Activated naive CD4-positive, alpha-beta T cell treated with anti-CD3 and anti-CD28 coated beads, Interleukin-2, amount 10 ng/mL, durations not matched to agents 7 days and 5 days (primary cell): ENCODE measurements around the gene KIFBP.

Source experiments
- CTCF ChIA-PET: fragments of 350-600 bp; sonication (Branson Sonifier 250); formaldehyde crosslinking; loops from one replicate; lab custom pipeline; 2021; ENCODE audit warnings: antibody characterized with exemption; lab: Charles Lee
- DNase-seq: peaks from one replicate; pipeline ENCODE4 v3.0.0-alpha.2; 2020
- H3K27ac Mint-ChIP-seq: one replicate; pipeline ENCODE4 v1.8.0; 2021; ENCODE audit warnings: mild to moderate bottlenecking, moderate library complexity, mixed read lengths
- H3K27me3 Mint-ChIP-seq: one replicate; pipeline ENCODE4 v1.8.0; 2021; ENCODE audit warnings: mild to moderate bottlenecking, mixed read lengths
- H3K36me3 Mint-ChIP-seq: one replicate; pipeline ENCODE4 v1.8.0; 2021; ENCODE audit warnings: mixed read lengths
- H3K4me1 Mint-ChIP-seq: one replicate; pipeline ENCODE4 v1.8.0; 2021; ENCODE audit warnings: mixed read lengths
- H3K4me3 Mint-ChIP-seq: one replicate; pipeline ENCODE4 v1.8.0; 2021; ENCODE audit warnings: mild to moderate bottlenecking, moderate library complexity, mixed read lengths
- H3K9me3 Mint-ChIP-seq: one replicate; pipeline ENCODE4 v1.8.0; 2021; ENCODE audit warnings: mixed read lengths

The KIFBP gene

DNA sequence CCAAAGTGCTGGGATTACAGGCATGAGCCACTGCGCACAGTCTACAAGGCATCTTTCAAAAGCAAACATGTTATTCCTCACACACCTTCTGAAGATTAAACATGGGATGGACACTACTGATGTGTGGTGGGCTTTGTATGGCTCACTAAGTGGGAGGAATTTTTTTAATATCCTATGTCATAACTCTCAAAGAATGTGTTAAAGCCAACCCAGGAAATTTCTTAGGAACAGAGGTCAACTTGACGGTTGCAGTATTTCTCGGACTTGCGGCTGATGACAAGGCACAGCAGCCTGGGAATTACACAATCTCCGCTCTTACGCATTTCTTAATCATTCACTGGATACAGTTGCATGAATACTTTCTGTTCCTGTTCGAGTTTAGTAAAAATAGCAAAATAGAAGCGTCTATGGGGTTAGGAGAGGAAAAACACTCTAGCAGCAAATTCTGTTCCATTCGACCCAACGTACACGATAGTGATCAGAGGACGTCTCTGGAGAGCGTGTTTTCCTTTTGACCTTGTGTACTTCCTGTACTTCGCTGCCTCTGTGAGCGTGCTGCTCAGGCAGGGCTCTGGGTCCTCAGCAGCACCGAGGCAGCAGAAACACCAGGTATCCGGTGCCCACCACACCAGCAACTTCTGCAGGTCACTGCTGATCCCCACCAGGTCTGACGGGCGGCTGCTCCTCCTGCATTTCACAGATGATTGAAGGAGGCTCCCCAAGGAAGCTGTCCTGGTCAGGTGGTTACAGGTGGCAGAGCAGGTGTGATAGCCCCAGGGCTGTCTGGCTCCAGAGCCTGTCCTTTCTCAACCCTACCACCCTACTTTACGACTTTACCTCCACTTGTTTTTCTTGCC is 72.9 kb downstream of the KIFBP start:
- H3K27ac Mint-ChIP-seq: peak overlapping the region; percentile 75
- H3K4me1 Mint-ChIP-seq: peaks cover 45% of the 10 kb centered on the region
- H3K4me3 Mint-ChIP-seq: peak overlapping the region; percentile 60
- H3K27me3 Mint-ChIP-seq: no peaks in the 10 kb centered on the region
- peak; percentile 57 for DNase-seq
- no peaks in the 10 kb centered on the region for H3K9me3 Mint-ChIP-seq
- peaks cover 3% of the 10 kb centered on the region for H3K36me3 Mint-ChIP-seq
- CTCF ChIA-PET: interaction anchor here (1.3 kb wide), 1 partner anchor 10 kb away, joined by 3 read pairs; no protein-coding TSS in a partner anchor

DNA sequence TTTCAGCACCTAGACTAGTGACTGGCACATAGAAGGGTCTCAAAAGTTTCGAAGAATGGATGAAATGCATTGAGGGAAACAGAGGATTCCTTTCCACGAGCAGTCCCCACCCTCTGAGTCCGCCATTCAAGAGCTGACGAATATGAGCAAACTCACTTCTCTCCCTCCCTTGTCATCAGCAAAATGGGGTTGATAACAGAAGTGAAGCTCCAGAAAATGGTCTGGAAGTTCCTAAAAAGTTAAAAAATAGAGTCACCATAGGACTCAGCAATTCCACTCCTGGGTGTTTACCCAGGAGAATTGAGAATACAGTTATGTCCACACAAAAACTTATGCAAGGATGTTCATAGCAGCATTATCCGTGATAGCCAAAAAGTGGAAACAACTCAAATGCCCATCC is 74.3 kb downstream of the KIFBP start:
- no peak for DNase-seq
- Mint-ChIP-seq H3K4me3 (no peak overlapping the region), H3K4me1 (peaks cover 31% of the 10 kb centered on the region), H3K27me3 (no peaks in the 10 kb centered on the region), H3K9me3 (no peaks in the 10 kb centered on the region), H3K27ac (no peak overlapping the region), H3K36me3 (peaks cover 3% of the 10 kb centered on the region)
- CTCF ChIA-PET: interaction anchor here (1.3 kb wide), 1 partner anchor 11 kb away, joined by 3 read pairs; no protein-coding TSS in a partner anchor

- H3K27ac Mint-ChIP-seq: no peak overlapping the region
- H3K36me3 Mint-ChIP-seq: peaks cover 3% of the 10 kb centered on the region
- CTCF ChIA-PET: interaction anchor here (1.0 to 1.8 kb wide), 4 partner anchors 14 to 60 kb away, joined by 3 to 11 read pairs (median 4); no protein-coding TSS in a partner anchor
- H3K9me3 Mint-ChIP-seq: no peaks in the 10 kb centered on the region
- H3K4me3 Mint-ChIP-seq: no peak overlapping the region
- H3K4me1 Mint-ChIP-seq: peaks cover 26% of the 10 kb centered on the region
- DNase-seq: no peak
- no peaks in the 10 kb centered on the region for H3K27me3 Mint-ChIP-seq
These were observed 76.2 kb downstream of the KIFBP start for GRCh38 chr10:69064762-69065328.

DNA sequence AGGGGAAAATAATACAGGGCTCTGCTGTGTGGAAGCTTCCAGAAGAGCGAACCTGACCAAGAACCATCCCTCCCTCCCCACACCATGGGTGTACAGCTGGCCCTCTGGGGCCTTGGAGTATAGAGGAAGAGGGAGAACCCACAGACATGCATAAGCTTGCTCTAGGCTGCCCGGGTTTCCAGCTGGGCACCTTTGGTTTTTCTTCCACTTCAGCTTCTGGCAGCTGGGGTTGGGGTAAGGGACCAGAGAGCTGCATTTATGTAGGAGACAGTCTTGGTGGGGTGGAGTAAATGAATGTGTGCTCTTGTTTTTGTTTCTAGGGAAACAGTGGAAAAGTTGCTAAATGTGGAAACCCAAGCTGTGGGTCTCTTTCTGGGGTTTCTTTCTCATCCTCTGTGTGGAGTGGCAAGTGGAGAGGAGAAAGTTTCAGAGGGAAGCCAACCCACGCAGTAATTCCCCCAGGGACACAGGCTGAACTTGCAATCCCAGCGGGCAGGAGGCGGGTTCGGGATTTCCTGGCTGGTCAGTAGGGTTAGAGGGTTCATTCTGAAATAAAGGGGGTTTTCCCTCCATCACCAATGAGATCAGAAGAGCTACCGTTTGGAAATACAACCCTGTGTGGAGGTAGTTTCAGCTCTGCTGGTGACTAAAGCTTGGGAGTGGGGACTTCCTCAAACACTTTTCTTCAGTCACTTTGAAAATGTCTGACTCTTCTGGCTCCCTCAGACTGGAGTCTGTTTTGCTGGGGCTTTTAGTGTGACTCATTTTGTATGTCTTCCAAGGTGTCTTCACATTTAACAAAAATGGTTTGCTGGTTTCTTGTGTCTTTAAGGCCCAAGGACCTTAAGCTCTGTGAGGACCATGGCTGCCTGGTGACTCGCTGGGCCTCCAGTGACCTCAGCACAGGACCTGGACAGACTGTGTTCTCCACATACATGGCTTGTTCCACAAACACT is 77.1 kb downstream of the KIFBP start:
- CTCF ChIA-PET: interaction anchor here (0.7 to 1.8 kb wide), 8 partner anchors 9 to 60 kb away, joined by 3 to 11 read pairs (median 4); no protein-coding TSS in a partner anchor
- DNase-seq: no peak
- no peak overlapping the region for H3K4me3 Mint-ChIP-seq
- H3K9me3 Mint-ChIP-seq: no peaks in the 10 kb centered on the region
- peaks cover 26% of the 10 kb centered on the region for H3K4me1 Mint-ChIP-seq
- peaks cover 3% of the 10 kb centered on the region for H3K36me3 Mint-ChIP-seq
- H3K27ac Mint-ChIP-seq: no peak overlapping the region
- peaks cover 5% of the 10 kb centered on the region for H3K27me3 Mint-ChIP-seq
